HG03064 (cell line): ENCODE results near the gene TPI1.
A peak's percentile ranks its signal among the peaks of the same experiment; 100 is the strongest.

Experiments
- ATAC-seq: cut with Tn5 transposase; IDR thresholded peaks from one replicate; pipeline ENCODE4 v1.9.1; 2021; ENCODE audit warnings: low read depth; ENCODE audit not compliant: unreplicated experiment

TPI1 gene

GRCh38 chr12:6867413-6868210 lies at the start of gene TPI1:
Gene TPI1 (plus strand): TSS chr12:6867531. CDS start chr12:6867567, 36 bp downstream.
- peak; percentile 46 for ATAC-seq

GRCh38 chr12:6817662-6818157 lies 49.6 kb upstream of the TPI1 start:
- no peak for ATAC-seq

- ATAC-seq: no peak
Observed at GRCh38 chr12:6818222-6818621, 49.1 kb upstream of the TPI1 start.

GRCh38 chr12:6818645-6819044 lies 48.7 kb upstream of the TPI1 start:
- ATAC-seq: no peak

GRCh38 chr12:6819106-6820030 lies 48.0 kb upstream of the TPI1 start:
- no peak for ATAC-seq

- ATAC-seq: no peak
Observed at GRCh38 chr12:6820166-6820565, 47.2 kb upstream of the TPI1 start.

GRCh38 chr12:6821591-6822425 lies 45.5 kb upstream of the TPI1 start, which contains the start of gene GPR162:
Gene GPR162 (plus strand): TSS chr12:6821821. CDS start chr12:6823899, 2,078 bp downstream.
- no peak for ATAC-seq

- ATAC-seq: no peak
Observed at GRCh38 chr12:6822426-6823135, 44.8 kb upstream of the TPI1 start.

GRCh38 chr12:6823182-6824084 lies 43.9 kb upstream of the TPI1 start:
- no peak for ATAC-seq

- ATAC-seq: no peak
Observed at GRCh38 chr12:6824085-6824775, 43.1 kb upstream of the TPI1 start.

GRCh38 chr12:6824901-6825381 lies 42.4 kb upstream of the TPI1 start:
- no peak for ATAC-seq

- ATAC-seq: no peak
Observed at GRCh38 chr12:6825398-6826124, 41.8 kb upstream of the TPI1 start.

- ATAC-seq: no peak
Observed at GRCh38 chr12:6826125-6826733, 41.1 kb upstream of the TPI1 start.

- no peak for ATAC-seq
Observed at GRCh38 chr12:6826734-6827436, 40.4 kb upstream of the TPI1 start.

GRCh38 chr12:6827437-6827911 lies 39.9 kb upstream of the TPI1 start:
- no peak for ATAC-seq
